Liver (tissue), 9 donors: ENCODE measurements around the gene THAP4. TPM values are rescaled to one million over a fixed set of nuclear protein-coding genes. Genes with fewer than 3 reads are reported as not detected.

Source experiments
- DNase-seq: peaks from one replicate; pipeline ENCODE4 v3.0.0-alpha.2; 2017; ENCODE audit warnings: low spot score
- H3K27ac ChIP-seq, 2 donors: one replicate each; pipeline ENCODE4 v1.7.0; 2013; ENCODE audit warnings: inconsistent platforms in 2 of 2, low read length in 2 of 2, control low read depth in 1 of 2, low read depth in 1 of 2, mild to moderate bottlenecking in 1 of 2
- H3K27me3 ChIP-seq, 4 donors: one replicate each; pipeline versions ENCODE4 v1.6.1 to v1.7.0; 2013; ENCODE audit warnings: low read length in 3 of 4, inconsistent platforms in 1 of 4, mild to moderate bottlenecking in 1 of 4, moderate library complexity in 1 of 4; ENCODE audit not compliant: control insufficient read depth in 4 of 4, insufficient read depth in 4 of 4
- H3K36me3 ChIP-seq, 4 donors: one replicate each; pipeline versions ENCODE4 v1.6.1 to v1.7.0; 2013; ENCODE audit warnings: low read length in 3 of 4, mild to moderate bottlenecking in 3 of 4, low read depth in 1 of 4, moderate library complexity in 1 of 4; ENCODE audit not compliant: control insufficient read depth in 4 of 4, insufficient read depth in 3 of 4
- H3K4me1 ChIP-seq, 4 donors: one replicate each; pipeline versions ENCODE4 v1.6.1 to v1.7.0; 2013; ENCODE audit warnings: low read length in 3 of 4, mild to moderate bottlenecking in 3 of 4, moderate library complexity in 1 of 4; ENCODE audit not compliant: control insufficient read depth in 4 of 4, insufficient read depth in 4 of 4
- H3K4me3 ChIP-seq, 3 donors: one replicate each; pipeline versions ENCODE4 v1.6.1 to v1.7.0; 2013; ENCODE audit warnings: low read length in 3 of 3, control low read depth in 1 of 3, low read depth in 1 of 3, mild to moderate bottlenecking in 1 of 3
- H3K9ac ChIP-seq, 2 donors: one replicate each; pipeline ENCODE4 v1.7.0; 2013; ENCODE audit warnings: low read length in 2 of 2, mild to moderate bottlenecking in 2 of 2, moderate library complexity in 2 of 2, control low read depth in 1 of 2, low read depth in 1 of 2
- H3K9me3 ChIP-seq, 4 donors: one replicate each; pipeline versions ENCODE4 v1.6.1 to v1.7.0; 2013; ENCODE audit warnings: low read length in 3 of 4; ENCODE audit not compliant: control insufficient read depth in 4 of 4
- ATF3 ChIP-seq: IDR thresholded peaks from 2 replicates; pipeline ENCODE4 v1.6.1; 2016; ENCODE audit warnings: antibody characterized with exemption
- CTCF ChIP-seq: fragments of 150-350 bp; IDR thresholded peaks from 2 replicates; pipeline ENCODE4 v1.5.1; 2017; ENCODE audit warnings: improper control_type of control experiment, low read depth, low read length; ENCODE audit not compliant: missing input control
- EGR1 ChIP-seq, 2 donors: IDR thresholded peaks; 2 replicates each; pipeline ENCODE4 v1.6.1; 2016 to 2018; ENCODE audit warnings: antibody characterized with exemption in 2 of 2, low read depth in 2 of 2
- GABPA ChIP-seq, 2 donors: IDR thresholded peaks in 1 of 2; conservative IDR thresholded peaks in 1 of 2; 2 replicates each; pipeline ENCODE4 v1.6.1; 2016; ENCODE audit warnings: antibody characterized with exemption in 2 of 2, mild to moderate bottlenecking in 1 of 2, moderate library complexity in 1 of 2
- HNF4A ChIP-seq, 2 donors: conservative IDR thresholded peaks; 2 replicates each; pipeline ENCODE4 v1.6.1; 2016; ENCODE audit warnings: antibody characterized with exemption in 2 of 2, mild to moderate bottlenecking in 2 of 2
- MAX ChIP-seq: IDR thresholded peaks from 2 replicates; pipeline ENCODE4 v1.6.1; 2016; ENCODE audit warnings: antibody characterized with exemption
- REST ChIP-seq: IDR thresholded peaks from 2 replicates; pipeline ENCODE4 v1.6.1; 2016; ENCODE audit warnings: antibody characterized with exemption, mild to moderate bottlenecking
- TAF1 ChIP-seq: conservative IDR thresholded peaks from 2 replicates; pipeline ENCODE4 v1.6.1; 2016; ENCODE audit warnings: antibody characterized with exemption, mild to moderate bottlenecking
- ZBTB33 ChIP-seq: IDR thresholded peaks from 2 replicates; pipeline ENCODE4 v1.6.1; 2016; ENCODE audit warnings: antibody characterized with exemption
- WGBS: extraction: QIAGEN DNeasy Blood & Tissue Kit; methylation state at CpG from one replicate; pipeline ENCODE4 v1.1.7; 2013; 5-methylcytosine and 5-hydroxymethylcytosine counted together
- polyA plus RNA-seq, 2 donors: library from polyadenylated mRNA; stranded (reverse) in 1 of 2; unstranded in 1 of 2; fragments of 200-250 nt in 1 of 2; fragments of >200 nt in 1 of 2; fragmentation: Nextera tagmentation in 1 of 2; extraction: Ambion mirVana in 1 of 2; gene quantifications; one replicate each; pipeline versions ENCODE4 v1.2.1 to v1.2.3, GENCODE V29; 2013 to 2015
- total RNA-seq, 2 donors: library from RNA; depleted of rRNA; stranded (reverse); fragments of >200 nt; gene quantifications; one replicate each; pipeline ENCODE4 v1.2.3, GENCODE V29; 2014
- donor health status: healthy.
- donor health status: healthy.
- donor health status: healthy.
- donor health status: healthy.
- donor health status: healthy.

The THAP4 gene
- total and polyA plus RNA-seq, 4 donors, result 16.8 to 33.1 (median 22.7) TPM

- Histone ChIP-seq H3K36me3 (peaks cover 0 to 2% (median 0%) of the 10 kb centered on the region in 4 donors), H3K9ac (peak overlapping the region in 1 of 2 donors; percentile 52), H3K9me3 (no peaks in the 10 kb centered on the region), H3K27me3 (no peaks in the 10 kb centered on the region), H3K4me3 (peak overlapping the region; percentile 40 to 72 (median 42)), H3K27ac (peak overlapping the region; percentile 17 to 31), H3K4me1 (peaks cover 6 to 19% (median 11%) of the 10 kb centered on the region in 4 donors)
- 65% methylated on average over 30 of the region's 30 CpGs for WGBS
- DNase-seq, result no peak
- peak; percentile 23 to 33 for TF ChIP-seq HNF4A (conservative IDR thresholded peaks at IDR 0.05)
- TF ChIP-seq TAF1, result no peak
Observed at GRCh38 chr2:241616168-241617125, 20.5 kb downstream of the THAP4 start.

GRCh38 chr2:241615522-241616052 lies 21.4 kb downstream of the THAP4 start:
- WGBS, result 97% methylated on average over 16 of the region's 16 CpGs
- Histone ChIP-seq H3K36me3 (peaks cover 0 to 2% (median 0%) of the 10 kb centered on the region in 4 donors), H3K9ac (no peak overlapping the region), H3K27ac (no peak overlapping the region), H3K4me3 (no peak overlapping the region), H3K9me3 (no peaks in the 10 kb centered on the region), H3K27me3 (no peaks in the 10 kb centered on the region), H3K4me1 (peaks cover 7 to 19% (median 13%) of the 10 kb centered on the region in 4 donors)
- TF ChIP-seq ZBTB33 (no peak), MAX (no peak), GABPA (IDR thresholded peaks at IDR 0.05 in 1 of 2, conservative IDR thresholded peaks at IDR 0.05 in 1 of 2) (no peak), ATF3 (no peak), CTCF (no peak), REST (no peak), EGR1 (IDR thresholded peaks at IDR 0.05; ENCODE audit: low read depth in 2 of 2) (no peak)
- no peak for DNase-seq
